ENCODE data around the gene MEIS2. TPM values are rescaled to one million over a fixed set of nuclear protein-coding genes. Genes with fewer than 3 reads are reported as not detected.
A peak's percentile ranks its signal among the peaks of the same experiment; 100 is the strongest.

The MEIS2 gene
- total and polyA plus RNA-seq, 8 donors: 9.1 to 30.5 (median 14.8) TPM

GRCh38 chr15:37056177-37057121 is 43.9 kb downstream of the MEIS2 start:
- H3K4me1 ChIP-seq: peaks cover 0 to 12% (median 9%) of the 10 kb centered on the region in 3 donors
- DNase-seq (no peak), ATAC-seq (peak in 1 of 4 donors; percentile 23), FAIRE-seq (no peak)
- 87 to 89% methylated on average over 21 of the region's 21 CpGs for WGBS, 2 donors
- H3K27ac ChIP-seq: no peak overlapping the region
- no peaks in the 10 kb centered on the region for H3K36me3 ChIP-seq
- H3K9me3 ChIP-seq: no peaks in the 10 kb centered on the region
- no peak overlapping the region for H3K4me3 ChIP-seq
- intact Hi-C loops (cut with DNase I): no loop called here
- no peak for TF ChIP-seq CTCF (IDR thresholded peaks at IDR 0.05)
- no peaks in the 10 kb centered on the region for H3K27me3 ChIP-seq

GRCh38 chr15:37055481-37055880 is 44.9 kb downstream of the MEIS2 start:
- no peak for TF ChIP-seq CTCF (IDR thresholded peaks at IDR 0.05)
- Histone ChIP-seq H3K4me3 (no peak overlapping the region), H3K27ac (no peak overlapping the region), H3K9me3 (no peaks in the 10 kb centered on the region), H3K27me3 (no peaks in the 10 kb centered on the region), H3K36me3 (no peaks in the 10 kb centered on the region), H3K4me1 (peaks cover 0 to 12% (median 9%) of the 10 kb centered on the region in 3 donors)
- no peak for DNase-seq
- FAIRE-seq: no peak
- ATAC-seq: no peak
- 91 to 92% methylated on average over 8 of the region's 8 CpGs for WGBS, 2 donors
- intact Hi-C loops (cut with DNase I): no loop called here

DNA sequence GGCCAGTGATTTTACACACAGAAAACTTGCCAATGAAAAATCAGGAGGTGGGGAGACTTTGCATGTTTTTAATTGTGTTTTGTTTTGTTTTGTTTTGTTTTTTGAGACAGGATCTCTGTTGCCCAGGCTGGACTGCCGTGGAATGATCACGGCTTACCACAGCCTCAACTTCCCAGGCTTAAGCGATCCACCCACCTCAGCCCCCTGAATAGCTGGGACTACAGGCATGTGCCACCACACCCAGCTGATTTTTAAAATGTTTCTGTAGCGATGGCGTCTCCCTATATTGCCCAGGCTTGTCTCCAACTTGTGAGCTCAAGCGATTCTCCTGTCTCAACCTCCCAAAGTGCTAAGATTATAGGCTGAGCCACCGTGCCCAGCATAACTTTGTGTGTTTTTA is 46.0 kb downstream of the MEIS2 start:
- intact Hi-C loops (cut with DNase I): no loop called here
- no peak overlapping the region for H3K4me3 ChIP-seq
- no peak for ATAC-seq
- TF ChIP-seq CTCF (IDR thresholded peaks at IDR 0.05): no peak
- H3K27ac ChIP-seq: no peak overlapping the region
- peaks cover 0 to 8% (median 4%) of the 10 kb centered on the region in 3 donors for H3K4me1 ChIP-seq
- no peak for DNase-seq
- H3K36me3 ChIP-seq: no peaks in the 10 kb centered on the region
- no peaks in the 10 kb centered on the region for H3K9me3 ChIP-seq
- no peak for FAIRE-seq
- WGBS, 2 donors: 89 to 97% methylated on average over 7 of the region's 7 CpGs
- H3K27me3 ChIP-seq: no peaks in the 10 kb centered on the region

GRCh38 chr15:37053166-37053565 is 47.2 kb downstream of the MEIS2 start:
- no peak for TF ChIP-seq CTCF (IDR thresholded peaks at IDR 0.05)
- WGBS, 2 donors: 78 to 83% methylated on average over 6 of the region's 6 CpGs
- intact Hi-C loops (cut with DNase I): no loop called here
- FAIRE-seq (no peak), ATAC-seq (no peak), DNase-seq (no peak)
- Histone ChIP-seq H3K27ac (no peak overlapping the region), H3K9me3 (no peaks in the 10 kb centered on the region), H3K4me1 (no peaks in the 10 kb centered on the region), H3K4me3 (no peak overlapping the region), H3K27me3 (no peaks in the 10 kb centered on the region), H3K36me3 (no peaks in the 10 kb centered on the region)

DNA sequence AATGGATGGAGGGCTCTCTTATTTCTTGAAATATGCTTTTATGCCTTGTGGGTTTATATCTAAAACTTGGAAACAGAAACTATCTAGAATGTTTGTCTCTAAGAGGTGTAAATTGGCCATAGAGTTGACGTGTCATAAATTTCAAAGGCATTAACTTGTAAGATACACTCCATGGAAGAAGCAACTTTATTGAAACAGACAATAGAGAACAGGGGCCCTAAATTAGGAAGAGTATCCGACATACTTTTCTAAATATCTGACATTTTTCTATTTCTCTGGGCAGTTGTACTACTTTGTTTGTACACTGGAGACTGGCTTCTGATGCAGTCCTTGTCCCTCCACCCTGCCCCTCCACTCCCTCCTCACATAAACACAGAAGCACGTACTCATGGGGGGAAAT is 50.0 kb downstream of the MEIS2 start:
- no peak for TF ChIP-seq CTCF (IDR thresholded peaks at IDR 0.05)
- ATAC-seq: no peak

More for the DNA sequence above, 50.0 kb downstream of the MEIS2 start:
- Histone ChIP-seq H3K4me1 (peaks cover 0 to 3% (median 0%) of the 10 kb centered on the region in 3 donors), H3K27ac (no peak overlapping the region), H3K27me3 (no peaks in the 10 kb centered on the region), H3K9me3 (no peaks in the 10 kb centered on the region), H3K36me3 (no peaks in the 10 kb centered on the region), H3K4me3 (no peak overlapping the region)
- intact Hi-C loops (cut with DNase I): no loop called here
- DNase-seq (no peak), FAIRE-seq (no peak)
- WGBS, 2 donors: 90 to 95% methylated on average over 3 of the region's 3 CpGs

All from pancreas (tissue), 10 donors.